Hepatocyte (in vitro differentiated cells): ENCODE measurements around the gene PPP6R2.

Experiments
- CTCF ChIP-seq: fragments of 200-600 bp; sonication (generic); IDR thresholded peaks from 2 replicates; pipeline ENCODE4 v1.5.1; 2016; ENCODE audit warnings: antibody characterized with exemption, mild to moderate bottlenecking; ENCODE audit not compliant: poor library complexity
- EZH2phosphoT487 ChIP-seq: fragments of 200-600 bp; sonication (generic); IDR thresholded peaks from one replicate; pipeline ENCODE4 v1.6.1; 2018; ENCODE audit warnings: antibody characterized with exemption, mild to moderate bottlenecking, low read depth, moderate library complexity; ENCODE audit not compliant: unreplicated experiment, severe bottlenecking

- no peak for TF ChIP-seq CTCF
- no peak for TF ChIP-seq EZH2phosphoT487
Measured at GRCh38 chr22:50342651-50343540, at the start of gene PPP6R2.
